ENCODE measurements around the gene MX2. TPM values are rescaled to one million over a fixed set of nuclear protein-coding genes. Genes with fewer than 3 reads are reported as not detected.
A peak's percentile ranks its signal among the peaks of the same experiment; 100 is the strongest.

Gene MX2
- total and polyA plus RNA-seq, 9 of the 15 experiments (the other 6 are each of a cell fraction or from before 2014, with no cell fraction given): 0.10 to 0.95 (median 0.47) TPM; not detected in 1

DNA sequence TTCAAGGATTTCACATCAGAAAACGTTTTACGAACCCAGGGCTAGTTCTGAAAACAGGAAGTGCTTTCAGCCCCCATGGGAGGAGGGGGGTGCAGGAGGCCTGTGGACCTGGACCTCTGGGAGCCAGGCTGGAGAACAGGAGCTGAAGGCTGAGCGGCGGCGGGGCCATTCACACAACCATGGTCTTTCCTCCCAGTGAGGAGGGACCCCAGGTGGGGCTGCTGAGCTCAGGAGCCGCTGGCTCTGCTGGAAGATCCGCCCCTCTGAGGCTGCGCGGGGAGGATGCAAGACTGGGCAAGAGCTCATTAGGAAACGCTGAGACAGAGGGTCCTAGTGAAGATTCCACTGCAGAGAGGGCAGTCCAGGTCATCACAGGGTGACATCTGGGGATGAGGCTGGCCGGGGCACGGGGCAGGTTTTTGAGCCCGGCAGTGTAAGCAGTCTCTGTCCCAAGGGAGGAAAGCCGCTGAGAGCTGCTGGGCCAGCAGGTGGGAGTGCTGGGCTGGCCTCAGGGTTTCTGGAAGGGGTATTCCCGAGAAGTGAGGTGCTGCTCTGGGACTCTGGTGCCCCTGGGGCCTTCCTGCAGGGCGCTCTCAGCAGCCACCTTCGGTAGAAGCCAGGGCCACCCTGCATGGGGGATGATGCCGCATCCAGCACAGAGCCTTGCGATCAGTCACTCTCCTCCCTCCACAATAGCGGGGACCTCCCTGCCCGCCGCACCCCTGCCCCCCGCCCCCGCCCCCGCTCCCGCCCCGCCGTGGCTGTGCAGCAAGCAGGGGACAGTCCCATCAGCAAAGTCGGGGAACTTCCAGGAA is 7.5 kb downstream of the MX2 start:
- ChIA-PET CTCF (ENCODE audit: low intra/inter-chr PET ratio) (no interaction called here), POLR2A (interaction anchor here (0.7 kb wide), 1 partner anchor 10 kb away, joined by 3 read pairs; no protein-coding TSS in a partner anchor)
- Histone ChIP-seq H3K9me1 (ENCODE audit: control insufficient read depth, insufficient read depth, low read length) (no peaks in the 10 kb centered on the region), H3K9me3 (replicated peaks; ENCODE audit: control insufficient read depth, insufficient read depth, low read depth, low read length) (no peaks in the 10 kb centered on the region), H3K9ac (ENCODE audit: insufficient read depth in 1 of 2, low read depth in 2 of 2, low read length in 2 of 2) (no peak overlapping the region), H2AFZ (ENCODE audit: low read depth, low read length) (peak overlapping the region; percentile 3; the same call in 1 of the 2 replicates), H3K4me3 (no peak overlapping the region), H3K27me3 (ENCODE audit: control insufficient read depth in 2 of 2, insufficient read depth in 2 of 2, low read length in 2 of 2) (peaks cover 28 to 51% of the 10 kb centered on the region in 2 experiments; a peak in 4 of 5 replicates), H3K36me3 (ENCODE audit: control insufficient read depth, insufficient read depth, low read length) (no peaks in the 10 kb centered on the region), H3K27ac (ENCODE audit: extremely low read depth, low read depth, low read length) (no peak overlapping the region), H3K4me1 (replicated peaks in 1 of 2; ENCODE audit: control insufficient read depth in 2 of 2, insufficient read depth in 2 of 2, low read length in 2 of 2) (no peaks in the 10 kb centered on the region), H3K79me2 (ENCODE audit: control insufficient read depth, insufficient read depth, low read length) (no peaks in the 10 kb centered on the region), H4K20me1 (replicated peaks; ENCODE audit: control insufficient read depth, insufficient read depth, low read length) (no peaks in the 10 kb centered on the region), H3K4me2 (ENCODE audit: insufficient read depth, low read length) (no peak overlapping the region)
- peak; percentile 21; the same call in 1 of the 3 replicates for ATAC-seq
- intact Hi-C loops (cut with micrococcal nuclease) (no loop called here), in situ Hi-C loops (cut with MboI) (no loop called here)
- no peak for TF ChIP-seq RBM17 (IDR thresholded peaks at IDR 0.05; ENCODE audit: borderline replicate concordance, low read depth, low read length)
- TF ChIP-seq SPI1 (IDR thresholded peaks at IDR 0.05; ENCODE audit: borderline replicate concordance, low read depth, low read length): peak; percentile 92
- no peak for TF ChIP-seq ZNF174 (CRISPR knock-in tag; IDR thresholded peaks at IDR 0.05)
- TF ChIP-seq, protein P1, sequence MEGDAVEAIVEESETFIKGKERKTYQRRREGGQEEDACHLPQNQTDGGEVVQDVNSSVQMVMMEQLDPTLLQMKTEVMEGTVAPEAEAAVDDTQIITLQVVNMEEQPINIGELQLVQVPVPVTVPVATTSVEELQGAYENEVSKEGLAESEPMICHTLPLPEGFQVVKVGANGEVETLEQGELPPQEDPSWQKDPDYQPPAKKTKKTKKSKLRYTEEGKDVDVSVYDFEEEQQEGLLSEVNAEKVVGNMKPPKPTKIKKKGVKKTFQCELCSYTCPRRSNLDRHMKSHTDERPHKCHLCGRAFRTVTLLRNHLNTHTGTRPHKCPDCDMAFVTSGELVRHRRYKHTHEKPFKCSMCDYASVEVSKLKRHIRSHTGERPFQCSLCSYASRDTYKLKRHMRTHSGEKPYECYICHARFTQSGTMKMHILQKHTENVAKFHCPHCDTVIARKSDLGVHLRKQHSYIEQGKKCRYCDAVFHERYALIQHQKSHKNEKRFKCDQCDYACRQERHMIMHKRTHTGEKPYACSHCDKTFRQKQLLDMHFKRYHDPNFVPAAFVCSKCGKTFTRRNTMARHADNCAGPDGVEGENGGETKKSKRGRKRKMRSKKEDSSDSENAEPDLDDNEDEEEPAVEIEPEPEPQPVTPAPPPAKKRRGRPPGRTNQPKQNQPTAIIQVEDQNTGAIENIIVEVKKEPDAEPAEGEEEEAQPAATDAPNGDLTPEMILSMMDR (IDR thresholded peaks at IDR 0.05 in 2 of 3, conservative IDR thresholded peaks at IDR 0.05 in 1 of 3; ENCODE audit: insufficient read depth in 2 of 3, low read depth in 1 of 3, low read length in 3 of 3): 0 out of 6 replicates have a peak, but pooled peaks of 1 of the 3 experiments have one; percentile 6
- TF ChIP-seq NRF1 (conservative IDR thresholded peaks at IDR 0.05 in 1 of 2, IDR thresholded peaks at IDR 0.05 in 1 of 2): peak; percentile 51 to 63
- no peak for TF ChIP-seq POLR3A (IDR thresholded peaks at IDR 0.05; ENCODE audit: borderline replicate concordance, extremely low read depth, insufficient read depth, insufficient read length)
- no peak for TF ChIP-seq HSF4 (CRISPR knock-in tag; IDR thresholded peaks at IDR 0.05; ENCODE audit: borderline replicate concordance)
- TF ChIP-seq PHF21A (IDR thresholded peaks at IDR 0.05; ENCODE audit: borderline replicate concordance, low read depth): no peak
- WGBS (ENCODE audit: insufficient coverage, low coverage, missing lambda C conversion rate): 2% methylated on average over 16 of the region's 29 CpGs
- BruUV-seq (replicated peaks): no TSS peak
- DNase-seq (ENCODE audit: extremely low read depth in 1 of 4, low spot score in 3 of 4): no peak
- FAIRE-seq: no peak

Measured in K562 (cell line).